ENCODE results near the gene MOV10. TPM values are rescaled to one million over a fixed set of nuclear protein-coding genes. Genes with fewer than 3 reads are reported as not detected.
A peak's percentile ranks its signal among the peaks of the same experiment; 100 is the strongest.

The MOV10 gene
- total and polyA plus RNA-seq, 2 experiments from 2014 or later: 62.0 to 96.2 TPM

DNA sequence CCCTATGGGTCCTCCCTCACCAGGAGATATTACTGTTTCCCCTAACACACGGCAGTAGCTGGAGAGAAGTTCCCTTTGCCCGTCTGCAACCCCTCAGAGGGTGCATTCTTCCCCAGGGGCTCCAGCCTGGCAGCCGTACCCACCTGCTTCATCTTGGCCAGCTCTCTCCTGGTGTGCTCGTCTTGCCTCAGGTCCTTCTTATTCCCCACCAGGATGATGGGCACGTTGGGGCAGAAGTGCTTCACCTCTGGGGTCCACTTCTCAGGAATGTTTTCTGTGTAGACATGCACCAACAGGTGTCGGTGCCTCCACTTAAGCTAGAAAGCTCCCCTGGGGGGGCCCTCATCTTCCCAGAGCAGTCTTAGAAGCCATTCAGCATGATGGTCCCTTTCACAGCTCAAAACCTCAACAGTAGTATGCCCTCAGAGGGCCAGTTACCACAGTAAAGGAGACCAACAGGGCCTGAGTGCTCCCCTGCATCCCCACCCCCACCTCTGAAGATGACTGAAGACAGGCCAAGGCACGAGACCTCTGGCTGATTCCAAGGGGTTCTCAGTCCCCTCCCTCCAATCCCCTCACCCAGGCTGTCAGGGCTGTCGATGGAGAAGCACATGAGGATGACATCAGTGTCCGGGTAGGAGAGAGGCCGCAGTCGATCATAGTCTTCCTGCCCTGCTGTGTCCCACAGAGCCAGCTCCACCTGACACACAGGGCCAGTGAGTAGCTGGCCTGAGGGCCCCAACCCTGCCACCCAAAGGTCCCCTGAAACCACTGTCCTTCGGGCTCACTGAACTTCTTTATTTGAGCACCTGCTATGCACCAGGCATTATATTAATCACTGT, 28.2 kb downstream of the MOV10 start:
- Histone ChIP-seq H3K27me3 (no peaks in the 10 kb centered on the region), H3K36me3 (no peaks in the 10 kb centered on the region), H3K4me3 (no peak overlapping the region), H3K27ac (peak overlapping the region; percentile 91), H3K9me3 (ENCODE audit: low read depth) (no peaks in the 10 kb centered on the region), H3K4me1 (ENCODE audit: low read depth) (peaks cover 51% of the 10 kb centered on the region)
- TF ChIP-seq, protein P1, sequence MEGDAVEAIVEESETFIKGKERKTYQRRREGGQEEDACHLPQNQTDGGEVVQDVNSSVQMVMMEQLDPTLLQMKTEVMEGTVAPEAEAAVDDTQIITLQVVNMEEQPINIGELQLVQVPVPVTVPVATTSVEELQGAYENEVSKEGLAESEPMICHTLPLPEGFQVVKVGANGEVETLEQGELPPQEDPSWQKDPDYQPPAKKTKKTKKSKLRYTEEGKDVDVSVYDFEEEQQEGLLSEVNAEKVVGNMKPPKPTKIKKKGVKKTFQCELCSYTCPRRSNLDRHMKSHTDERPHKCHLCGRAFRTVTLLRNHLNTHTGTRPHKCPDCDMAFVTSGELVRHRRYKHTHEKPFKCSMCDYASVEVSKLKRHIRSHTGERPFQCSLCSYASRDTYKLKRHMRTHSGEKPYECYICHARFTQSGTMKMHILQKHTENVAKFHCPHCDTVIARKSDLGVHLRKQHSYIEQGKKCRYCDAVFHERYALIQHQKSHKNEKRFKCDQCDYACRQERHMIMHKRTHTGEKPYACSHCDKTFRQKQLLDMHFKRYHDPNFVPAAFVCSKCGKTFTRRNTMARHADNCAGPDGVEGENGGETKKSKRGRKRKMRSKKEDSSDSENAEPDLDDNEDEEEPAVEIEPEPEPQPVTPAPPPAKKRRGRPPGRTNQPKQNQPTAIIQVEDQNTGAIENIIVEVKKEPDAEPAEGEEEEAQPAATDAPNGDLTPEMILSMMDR (IDR thresholded peaks at IDR 0.05; ENCODE audit: low read depth, low read length): no peak
- DNase-seq (ENCODE audit: low read depth in 1 of 2, low spot score in 1 of 2): no peak

DNA sequence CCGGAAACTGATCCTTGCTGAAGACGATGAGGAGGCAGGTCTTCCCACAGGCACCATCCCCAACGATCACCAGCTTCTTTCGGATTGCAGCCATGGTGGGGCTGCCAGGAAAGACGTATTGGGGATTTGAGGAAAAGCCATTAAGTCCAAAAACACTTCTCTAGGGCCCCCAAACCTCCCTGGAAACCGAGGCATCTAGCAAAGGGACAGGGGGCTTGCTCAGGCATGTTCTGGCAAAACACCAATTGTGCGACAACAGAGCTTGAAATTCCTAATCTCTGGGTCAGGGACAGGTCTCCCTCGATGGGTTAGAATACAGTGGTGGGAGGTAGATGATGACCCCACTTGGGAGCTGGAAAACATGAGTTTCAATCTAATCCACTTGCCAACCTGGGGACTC, 29.2 kb downstream of the MOV10 start:
- no peak overlapping the region for H3K4me3 ChIP-seq
- TF ChIP-seq, protein P1 (IDR thresholded peaks at IDR 0.05; ENCODE audit: low read depth, low read length): no peak
- no peaks in the 10 kb centered on the region for H3K36me3 ChIP-seq
- DNase-seq (ENCODE audit: low read depth in 1 of 2, low spot score in 1 of 2): no peak
- no peaks in the 10 kb centered on the region for H3K27me3 ChIP-seq
- H3K27ac ChIP-seq: no peak overlapping the region
- no peaks in the 10 kb centered on the region for H3K9me3 ChIP-seq (ENCODE audit: low read depth)
- H3K4me1 ChIP-seq (ENCODE audit: low read depth): peaks cover 40% of the 10 kb centered on the region

GRCh38 chr1:112704391-112704933, 30.0 kb downstream of the MOV10 start:
- H3K27me3 ChIP-seq: no peaks in the 10 kb centered on the region
- TF ChIP-seq, protein P1 (IDR thresholded peaks at IDR 0.05; ENCODE audit: low read depth, low read length): no peak
- H3K27ac ChIP-seq: peak overlapping the region; percentile 86
- no peaks in the 10 kb centered on the region for H3K36me3 ChIP-seq
- H3K9me3 ChIP-seq (ENCODE audit: low read depth): no peaks in the 10 kb centered on the region
- DNase-seq (ENCODE audit: low read depth in 1 of 2, low spot score in 1 of 2): no peak
- peaks cover 33% of the 10 kb centered on the region for H3K4me1 ChIP-seq (ENCODE audit: low read depth)
- peak overlapping the region; percentile 21 for H3K4me3 ChIP-seq

DNA sequence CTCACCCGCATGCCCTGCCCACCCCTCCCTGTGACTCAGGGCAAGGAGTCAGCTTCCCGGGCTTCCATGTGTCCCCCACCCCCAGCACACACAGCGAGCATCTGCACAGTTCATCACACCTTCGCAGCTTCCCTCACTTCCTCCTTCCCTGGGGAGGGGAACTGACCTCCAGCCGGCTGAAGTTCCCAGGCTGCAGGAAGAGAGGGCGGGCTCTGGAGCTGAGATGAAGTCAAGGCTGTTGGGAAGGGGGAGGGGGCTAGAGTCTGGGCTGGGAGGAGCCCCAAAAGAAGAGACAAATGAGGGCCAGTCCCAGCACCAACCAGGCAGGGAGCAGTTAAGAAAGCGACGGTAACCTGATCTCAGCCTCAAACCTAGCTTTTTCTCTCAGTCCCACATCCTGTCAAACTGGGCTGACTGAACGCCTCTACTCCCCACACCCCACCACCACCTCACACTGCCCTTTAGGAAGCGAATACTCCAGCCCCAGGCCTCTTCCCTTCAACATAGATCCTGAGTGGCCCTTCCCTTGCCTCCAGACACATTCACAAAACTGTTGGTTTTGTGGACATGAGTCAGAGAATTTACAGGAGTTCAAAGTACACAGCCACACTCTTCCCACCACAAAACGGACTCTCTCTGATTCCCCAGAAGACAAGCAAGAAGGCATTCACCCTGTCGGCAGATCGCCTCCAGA, 30.6 kb downstream of the MOV10 start:
- TF ChIP-seq, protein P1 (IDR thresholded peaks at IDR 0.05; ENCODE audit: low read depth, low read length): no peak
- Histone ChIP-seq H3K4me3 (peak overlapping the region; percentile 79), H3K27me3 (no peaks in the 10 kb centered on the region), H3K36me3 (no peaks in the 10 kb centered on the region), H3K27ac (peak overlapping the region; percentile 86), H3K4me1 (ENCODE audit: low read depth) (peaks cover 26% of the 10 kb centered on the region), H3K9me3 (ENCODE audit: low read depth) (no peaks in the 10 kb centered on the region)
- peak; percentile 95 to 97 for DNase-seq (ENCODE audit: low read depth in 1 of 2, low spot score in 1 of 2)

DNA sequence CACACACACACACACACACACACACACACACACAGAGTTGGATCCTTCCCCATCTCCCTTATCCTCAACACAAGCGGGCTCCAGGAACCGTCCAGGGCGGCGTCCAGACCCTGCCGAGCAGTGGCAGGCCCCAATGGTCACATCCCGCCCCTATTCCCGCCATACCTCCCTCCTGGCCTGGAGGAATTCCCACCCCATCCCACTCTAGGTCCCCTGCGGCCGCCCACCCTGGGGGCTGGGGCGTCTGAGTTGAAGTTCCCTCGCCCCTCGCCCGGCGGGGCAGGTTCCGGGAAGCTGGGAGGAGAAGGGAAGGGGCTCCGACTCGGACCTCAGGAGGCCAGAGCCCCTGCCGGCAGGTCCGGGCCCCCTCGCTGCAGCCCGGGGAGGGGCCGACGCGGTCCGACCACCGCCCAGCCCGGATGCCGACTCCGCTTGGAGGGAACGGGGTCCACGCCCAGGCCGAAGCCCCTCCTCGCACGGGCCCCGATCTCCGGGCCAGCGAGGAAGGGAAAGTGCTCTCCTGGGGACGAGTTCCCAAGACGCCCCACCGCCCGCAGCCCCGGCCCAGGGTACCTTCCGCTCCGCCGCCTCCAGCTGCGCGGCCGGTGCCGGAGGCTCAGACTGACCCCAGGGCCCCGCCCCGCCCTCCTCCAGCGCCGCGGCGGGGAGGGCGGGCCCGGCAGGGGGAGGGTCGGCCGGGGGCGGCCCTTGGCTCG, 32.2 kb downstream of the MOV10 start, which contains the start of gene RHOC:
RHOC (minus strand) TSS at position 623 of the 716 bp plus-strand sequence. CDS start 3,328 bp downstream, outside the sequence.
- no peaks in the 10 kb centered on the region for H3K9me3 ChIP-seq (ENCODE audit: low read depth)
- TF ChIP-seq, protein P1 (IDR thresholded peaks at IDR 0.05; ENCODE audit: low read depth, low read length): no peak
- peak; percentile 52 to 89 for DNase-seq (ENCODE audit: low read depth in 1 of 2, low spot score in 1 of 2)
- peak within 1 kb of the TSS; percentile 86 for H3K27ac ChIP-seq
- H3K27me3 ChIP-seq: no peaks in the 10 kb centered on the region
- H3K36me3 ChIP-seq: no peaks in the 10 kb centered on the region
- H3K4me1 ChIP-seq (ENCODE audit: low read depth): peaks cover 15% of the 10 kb centered on the region
- peak within 1 kb of the TSS; percentile 79 for H3K4me3 ChIP-seq

Data from cardiac muscle cell (in vitro differentiated cells and primary cell).